ENCODE results near the gene PRB3.

Gene PRB3

DNA sequence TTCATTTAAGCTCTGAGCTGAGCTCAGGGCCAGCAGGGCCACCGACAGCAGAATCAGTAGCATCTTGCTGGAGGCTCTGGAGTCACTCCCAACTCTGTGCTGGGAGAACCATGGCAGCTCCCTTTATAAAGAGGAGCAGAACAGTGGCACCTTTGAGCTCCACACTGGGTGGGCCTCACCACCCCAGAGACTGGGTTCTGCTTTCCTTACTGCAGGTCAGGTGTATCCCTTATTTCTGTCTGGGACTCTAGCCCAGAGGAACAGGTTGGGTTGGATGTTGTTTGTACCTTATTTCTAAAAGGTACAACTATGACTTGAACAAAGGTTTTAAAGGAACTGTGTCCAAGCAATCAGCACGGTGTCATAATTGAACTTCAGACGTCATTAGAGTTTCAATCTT, at the start of gene PRB3:
Gene PRB3, minus strand, starts transcription at position 101 of the 400 bp plus-strand sequence. Its CDS starts 38 bp downstream, at position 63.
- DNase-seq (ENCODE audit: low read depth) = no peak

DNA sequence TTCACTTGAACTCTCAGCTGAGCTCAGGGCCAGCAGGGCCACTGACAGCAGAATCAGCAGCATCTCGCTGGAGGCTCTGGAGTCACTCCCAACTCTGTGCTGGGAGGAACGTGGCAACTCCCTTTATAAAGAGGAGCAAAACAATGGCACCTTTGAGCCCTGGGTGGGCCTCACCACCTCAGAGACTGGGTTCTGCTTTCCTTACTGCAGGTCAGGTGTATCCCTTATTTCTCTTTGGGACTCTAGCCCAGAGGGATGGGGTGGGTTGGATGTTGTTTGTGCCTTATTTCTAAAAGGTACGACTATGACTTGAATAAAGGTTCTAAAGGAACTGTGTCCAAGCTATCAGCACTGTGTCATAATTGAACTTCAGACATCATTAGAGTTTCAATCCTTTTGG, 40.8 kb upstream of the PRB3 start, which contains the start of gene PRB4:
Gene PRB4, minus strand, starts transcription at position 101 of the 400 bp plus-strand sequence. Its CDS starts 38 bp downstream, at position 63.
- no peak for DNase-seq (ENCODE audit: low read depth)

DNA sequence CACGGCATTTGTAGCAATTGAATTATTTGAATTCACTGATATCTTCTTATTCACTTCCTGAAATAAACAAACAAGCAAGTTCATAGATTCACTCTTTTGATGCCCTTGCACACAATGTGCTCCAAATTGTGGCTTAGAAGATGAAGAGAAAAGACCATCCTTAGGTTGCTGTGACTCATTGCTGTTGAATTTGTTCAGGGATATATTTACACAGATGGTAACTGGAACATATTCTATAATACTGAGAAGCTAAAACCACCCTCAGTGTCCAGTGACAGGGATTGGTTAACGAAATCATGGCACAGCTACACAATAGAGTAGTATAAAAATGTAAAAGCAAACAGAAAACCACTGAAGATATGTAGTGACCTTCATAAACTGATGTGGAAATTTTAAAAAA, 37.6 kb upstream of the PRB3 start:
- DNase-seq (ENCODE audit: low read depth) = no peak

DNA sequence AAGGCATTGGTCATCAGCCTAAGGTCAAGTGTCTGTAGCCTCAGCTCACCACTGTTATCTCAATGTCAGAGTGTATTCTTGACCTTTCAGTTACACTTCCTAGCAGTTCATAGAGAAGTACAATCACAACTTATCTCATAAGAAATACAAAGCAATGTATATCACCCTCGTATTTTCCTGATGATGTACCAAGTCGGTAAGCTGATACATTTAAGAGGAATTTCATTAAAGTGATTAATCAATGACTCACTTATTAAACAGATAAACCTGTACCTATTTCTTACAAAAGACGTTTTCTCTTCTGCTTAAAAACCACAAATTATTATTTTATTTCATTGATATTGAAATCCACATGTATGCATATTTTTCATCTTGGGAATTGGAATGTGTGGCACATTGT, 3.9 kb upstream of the PRB3 start:
- no peak for DNase-seq (ENCODE audit: low read depth)

DNA sequence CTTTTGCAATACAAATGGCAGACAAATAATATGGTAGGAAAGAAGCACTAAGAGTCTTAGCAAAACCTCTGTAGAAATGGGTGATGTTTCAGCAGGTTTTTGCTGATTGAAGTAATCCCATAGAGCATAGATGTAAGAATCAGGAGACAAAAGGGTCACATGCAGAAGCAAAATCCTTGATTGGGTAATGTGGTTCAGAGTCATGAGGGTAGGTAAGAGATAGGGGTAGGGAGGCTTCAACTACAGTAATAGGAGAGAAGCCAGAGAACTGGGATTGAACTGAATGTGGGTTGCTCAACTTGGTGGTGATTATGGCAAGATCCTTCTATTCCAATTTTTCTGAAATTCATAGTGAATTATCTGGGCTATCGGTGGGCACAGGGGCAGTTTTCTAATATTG, 5.0 kb downstream of the PRB3 start:
- DNase-seq (ENCODE audit: low read depth) = no peak

DNA sequence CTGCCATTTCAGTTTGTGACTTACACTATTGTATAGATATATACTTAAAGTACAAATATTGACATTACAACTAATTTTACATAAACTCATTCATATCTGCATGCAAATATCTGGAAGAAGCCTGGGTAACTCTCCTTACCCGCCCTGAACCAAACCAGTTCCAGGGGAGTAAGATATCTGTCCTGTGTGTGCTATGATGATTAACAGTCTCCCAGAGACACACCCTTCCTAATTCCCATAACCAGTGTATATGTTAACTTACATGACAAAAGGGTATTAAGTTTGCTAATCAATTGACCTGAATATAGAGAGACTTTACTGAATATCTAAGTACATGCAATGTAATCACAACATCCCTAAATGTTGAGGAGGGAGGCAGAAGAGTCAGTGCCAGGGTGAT, 23.0 kb downstream of the PRB3 start:
- no peak for DNase-seq (ENCODE audit: low read depth)

DNA sequence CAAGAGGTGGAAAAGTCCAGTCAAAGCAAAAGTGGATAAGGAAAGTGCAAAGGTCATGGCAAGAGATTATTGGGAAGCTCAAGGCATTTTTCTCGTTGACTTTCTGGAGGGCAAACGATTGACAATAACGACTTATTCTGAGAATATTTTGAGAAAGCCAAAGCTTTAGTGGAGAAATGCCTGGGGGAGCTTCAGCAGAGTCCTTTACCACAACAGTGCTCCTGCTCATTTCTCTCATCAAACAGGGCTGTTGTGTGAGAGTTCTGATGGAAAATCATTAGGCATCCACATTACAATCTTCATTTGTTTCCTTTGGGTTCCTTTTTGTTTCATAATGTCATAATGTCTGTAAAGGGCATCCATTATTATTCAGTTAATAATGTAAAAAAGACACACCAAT, 26.9 kb downstream of the PRB3 start:
- no peak for DNase-seq (ENCODE audit: low read depth)

DNA sequence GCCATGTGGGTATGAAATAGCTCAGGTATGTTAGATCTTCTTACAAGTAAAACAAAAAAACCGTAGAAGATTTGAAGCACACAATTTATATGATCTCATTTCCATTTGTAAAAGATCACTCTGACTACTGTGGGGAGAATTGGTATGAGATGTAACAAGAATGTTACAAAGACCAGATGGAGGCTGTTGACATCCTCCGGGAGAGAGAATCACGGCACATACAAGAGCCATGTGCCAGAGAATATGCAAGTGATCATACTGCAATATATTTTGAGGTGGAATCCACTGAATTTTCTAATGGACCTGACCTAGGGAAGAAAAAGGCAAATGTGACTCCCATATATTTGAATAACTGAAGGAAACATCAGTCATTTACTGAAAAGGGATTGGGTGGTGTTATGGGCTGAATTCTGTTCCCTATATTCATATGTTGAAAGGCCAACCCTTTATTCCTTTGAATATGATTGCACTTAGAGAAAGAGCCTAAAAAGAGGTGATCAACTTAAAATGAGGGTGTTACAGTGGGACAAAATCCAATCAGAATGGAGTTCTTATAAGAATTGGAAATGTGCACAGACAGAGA, 29.1 kb downstream of the PRB3 start:
- no peak for DNase-seq (ENCODE audit: low read depth)

DNA sequence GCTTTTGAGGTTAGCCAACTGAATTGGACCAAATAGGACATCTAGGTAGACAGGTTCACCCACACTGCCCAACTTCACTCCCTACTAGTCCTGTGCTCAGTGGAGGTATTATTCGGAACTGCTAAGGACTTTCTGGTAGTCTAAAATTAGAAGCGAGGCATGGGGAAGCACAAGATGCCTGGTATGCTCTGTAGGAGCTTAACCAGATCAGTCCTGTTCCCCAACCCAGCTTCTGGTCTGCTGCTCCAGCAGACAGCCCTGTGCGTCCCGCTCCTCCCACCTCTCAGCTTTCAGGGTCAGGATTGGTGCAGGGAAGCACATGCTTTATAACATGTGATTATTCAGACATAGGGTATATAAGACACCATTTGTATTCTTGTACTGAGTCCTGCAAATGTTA, 31.2 kb downstream of the PRB3 start:
- DNase-seq (ENCODE audit: low read depth) = no peak

DNA sequence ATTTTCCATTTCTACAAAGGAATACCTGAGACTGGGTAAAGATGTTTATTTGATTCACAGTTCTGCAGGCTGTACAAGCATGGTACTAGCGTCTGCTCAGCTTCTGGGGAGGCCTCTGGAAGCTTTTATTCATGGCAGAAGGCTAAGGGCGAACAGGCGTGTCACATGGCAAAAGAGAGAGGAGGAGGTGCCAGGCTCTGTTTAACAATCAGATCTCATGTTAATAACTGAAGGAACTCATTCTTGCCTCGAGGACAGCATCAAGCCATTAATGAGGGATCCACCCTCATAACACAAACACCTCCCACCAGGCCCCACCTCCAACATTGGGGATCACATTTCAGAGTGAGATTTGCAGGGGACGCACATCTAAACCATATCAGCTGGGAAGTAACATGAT, 36.0 kb downstream of the PRB3 start:
- DNase-seq (ENCODE audit: low read depth) = no peak

DNA sequence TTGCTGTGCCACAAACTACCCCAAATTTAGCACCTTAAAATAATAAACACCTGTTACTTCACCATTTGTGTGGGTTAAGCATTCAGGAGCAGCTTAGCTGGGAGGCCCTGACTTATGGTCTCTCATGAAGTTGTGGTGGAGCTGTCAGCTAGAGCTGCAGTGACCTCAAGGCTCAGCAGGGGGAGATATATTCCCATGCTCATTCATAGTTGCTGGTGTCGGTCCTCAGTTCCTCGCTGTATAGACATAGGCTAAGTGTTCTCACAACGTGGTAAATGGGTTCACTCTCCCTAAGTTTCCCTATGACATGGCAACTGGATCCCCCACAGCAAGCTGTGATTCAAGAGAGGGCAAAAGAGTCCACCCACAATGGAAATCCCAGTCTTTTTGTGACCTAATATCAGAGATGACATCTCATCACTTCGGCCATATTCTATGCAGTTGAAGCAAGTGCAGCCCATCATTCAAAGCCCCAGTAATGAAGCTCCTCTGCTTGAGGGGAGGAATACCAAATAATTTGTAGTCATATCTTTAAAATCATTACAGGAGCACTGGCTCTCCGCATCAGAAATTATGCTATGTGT, 41.1 kb downstream of the PRB3 start:
- DNase-seq (ENCODE audit: low read depth) = no peak

DNA sequence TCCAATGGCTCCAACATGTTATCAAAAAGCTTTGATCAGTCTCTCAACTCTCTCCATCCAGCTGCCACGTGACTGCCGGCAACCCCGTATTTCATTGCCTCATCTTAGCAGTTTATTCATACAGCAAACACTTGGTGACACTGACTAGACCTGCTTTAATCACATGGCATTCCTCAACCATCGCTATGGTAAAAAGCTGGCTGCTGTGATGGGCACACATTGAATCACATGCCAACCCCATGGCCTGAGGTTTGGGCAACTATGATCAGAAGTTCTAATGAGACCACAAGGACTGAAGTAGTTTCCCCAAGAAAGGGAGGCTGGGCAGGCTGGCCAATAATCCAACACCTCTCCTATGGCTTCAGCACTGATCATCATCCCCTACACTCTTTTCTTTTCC, 42.1 kb downstream of the PRB3 start:
- DNase-seq (ENCODE audit: low read depth) = no peak
